Measurements from ENCODE around the gene USP17L29. TPM values are rescaled to one million over a fixed set of nuclear protein-coding genes. Genes with fewer than 3 reads are reported as not detected.

Gene USP17L29, protein sequence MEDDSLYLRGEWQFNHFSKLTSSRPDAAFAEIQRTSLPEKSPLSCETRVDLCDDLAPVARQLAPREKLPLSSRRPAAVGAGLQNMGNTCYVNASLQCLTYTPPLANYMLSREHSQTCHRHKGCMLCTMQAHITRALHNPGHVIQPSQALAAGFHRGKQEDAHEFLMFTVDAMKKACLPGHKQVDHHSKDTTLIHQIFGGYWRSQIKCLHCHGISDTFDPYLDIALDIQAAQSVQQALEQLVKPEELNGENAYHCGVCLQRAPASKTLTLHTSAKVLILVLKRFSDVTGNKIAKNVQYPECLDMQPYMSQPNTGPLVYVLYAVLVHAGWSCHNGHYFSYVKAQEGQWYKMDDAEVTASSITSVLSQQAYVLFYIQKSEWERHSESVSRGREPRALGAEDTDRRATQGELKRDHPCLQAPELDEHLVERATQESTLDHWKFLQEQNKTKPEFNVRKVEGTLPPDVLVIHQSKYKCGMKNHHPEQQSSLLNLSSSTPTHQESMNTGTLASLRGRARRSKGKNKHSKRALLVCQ
- total RNA-seq (2022; extraction: Qiagen RNA extraction; ENCODE audit: low read depth) = not detected in 5 replicates

DNA sequence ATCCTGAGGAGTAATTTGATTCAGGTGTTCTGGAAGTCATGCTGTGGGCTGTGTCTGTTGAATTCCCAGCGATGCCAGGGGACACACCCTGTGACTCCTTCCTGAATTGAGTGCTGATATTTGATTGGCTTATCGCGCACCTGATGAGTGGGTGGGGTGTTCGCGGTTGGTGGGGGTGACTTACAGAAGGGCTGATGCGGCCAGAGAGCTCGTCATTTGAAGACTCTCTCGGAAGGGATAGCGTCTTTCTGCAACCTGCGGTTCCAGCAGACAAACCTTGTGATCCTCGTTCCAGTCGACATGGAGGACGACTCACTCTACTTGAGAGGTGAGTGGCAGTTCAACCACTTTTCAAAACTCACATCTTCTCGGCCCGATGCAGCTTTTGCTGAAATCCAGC, at the start of gene USP17L29:
TSS of gene USP17L29 (plus strand) at position 301 of the 400 bp plus-strand sequence. CDS start at position 301, 0 bp downstream.

DNA sequence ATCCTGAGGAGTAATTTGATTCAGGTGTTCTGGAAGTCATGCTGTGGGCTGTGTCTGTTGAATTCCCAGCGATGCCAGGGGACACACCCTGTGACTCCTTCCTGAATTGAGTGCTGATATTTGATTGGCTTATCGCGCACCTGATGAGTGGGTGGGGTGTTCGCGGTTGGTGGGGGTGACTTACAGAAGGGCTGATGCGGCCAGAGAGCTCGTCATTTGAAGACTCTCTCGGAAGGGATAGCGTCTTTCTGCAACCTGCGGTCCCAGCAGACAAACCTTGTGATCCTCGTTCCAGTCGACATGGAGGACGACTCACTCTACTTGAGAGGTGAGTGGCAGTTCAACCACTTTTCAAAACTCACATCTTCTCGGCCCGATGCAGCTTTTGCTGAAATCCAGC, 28.6 kb upstream of the USP17L29 start, which contains the start of gene USP17L24:
TSS of gene USP17L24 (plus strand) at position 301 of the 400 bp plus-strand sequence. CDS start at position 301, 0 bp downstream.

DNA sequence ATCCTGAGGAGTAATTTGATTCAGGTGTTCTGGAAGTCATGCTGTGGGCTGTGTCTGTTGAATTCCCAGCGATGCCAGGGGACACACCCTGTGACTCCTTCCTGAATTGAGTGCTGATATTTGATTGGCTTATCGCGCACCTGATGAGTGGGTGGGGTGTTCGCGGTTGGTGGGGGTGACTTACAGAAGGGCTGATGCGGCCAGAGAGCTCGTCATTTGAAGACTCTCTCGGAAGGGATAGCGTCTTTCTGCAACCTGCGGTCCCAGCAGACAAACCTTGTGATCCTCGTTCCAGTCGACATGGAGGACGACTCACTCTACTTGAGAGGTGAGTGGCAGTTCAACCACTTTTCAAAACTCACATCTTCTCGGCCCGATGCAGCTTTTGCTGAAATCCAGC, 23.8 kb upstream of the USP17L29 start, which contains the start of gene USP17L25:
TSS of gene USP17L25 (plus strand) at position 301 of the 400 bp plus-strand sequence. CDS start at position 301, 0 bp downstream.

DNA sequence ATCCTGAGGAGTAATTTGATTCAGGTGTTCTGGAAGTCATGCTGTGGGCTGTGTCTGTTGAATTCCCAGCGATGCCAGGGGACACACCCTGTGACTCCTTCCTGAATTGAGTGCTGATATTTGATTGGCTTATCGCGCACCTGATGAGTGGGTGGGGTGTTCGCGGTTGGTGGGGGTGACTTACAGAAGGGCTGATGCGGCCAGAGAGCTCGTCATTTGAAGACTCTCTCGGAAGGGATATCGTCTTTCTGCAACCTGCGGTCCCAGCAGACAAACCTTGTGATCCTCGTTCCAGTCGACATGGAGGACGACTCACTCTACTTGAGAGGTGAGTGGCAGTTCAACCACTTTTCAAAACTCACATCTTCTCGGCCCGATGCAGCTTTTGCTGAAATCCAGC, 19.1 kb upstream of the USP17L29 start, which contains the start of gene USP17L26:
TSS of gene USP17L26 (plus strand) at position 301 of the 400 bp plus-strand sequence. CDS start at position 301, 0 bp downstream.

DNA sequence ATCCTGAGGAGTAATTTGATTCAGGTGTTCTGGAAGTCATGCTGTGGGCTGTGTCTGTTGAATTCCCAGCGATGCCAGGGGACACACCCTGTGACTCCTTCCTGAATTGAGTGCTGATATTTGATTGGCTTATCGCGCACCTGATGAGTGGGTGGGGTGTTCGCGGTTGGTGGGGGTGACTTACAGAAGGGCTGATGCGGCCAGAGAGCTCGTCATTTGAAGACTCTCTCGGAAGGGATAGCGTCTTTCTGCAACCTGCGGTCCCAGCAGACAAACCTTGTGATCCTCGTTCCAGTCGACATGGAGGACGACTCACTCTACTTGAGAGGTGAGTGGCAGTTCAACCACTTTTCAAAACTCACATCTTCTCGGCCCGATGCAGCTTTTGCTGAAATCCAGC, 14.3 kb upstream of the USP17L29 start, which contains the start of gene USP17L5:
TSS of gene USP17L5 (plus strand) at position 301 of the 400 bp plus-strand sequence. CDS start at position 301, 0 bp downstream.

DNA sequence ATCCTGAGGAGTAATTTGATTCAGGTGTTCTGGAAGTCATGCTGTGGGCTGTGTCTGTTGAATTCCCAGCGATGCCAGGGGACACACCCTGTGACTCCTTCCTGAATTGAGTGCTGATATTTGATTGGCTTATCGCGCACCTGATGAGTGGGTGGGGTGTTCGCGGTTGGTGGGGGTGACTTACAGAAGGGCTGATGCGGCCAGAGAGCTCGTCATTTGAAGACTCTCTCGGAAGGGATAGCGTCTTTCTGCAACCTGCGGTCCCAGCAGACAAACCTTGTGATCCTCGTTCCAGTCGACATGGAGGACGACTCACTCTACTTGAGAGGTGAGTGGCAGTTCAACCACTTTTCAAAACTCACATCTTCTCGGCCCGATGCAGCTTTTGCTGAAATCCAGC, 9.6 kb upstream of the USP17L29 start, which contains the start of gene USP17L27:
TSS of gene USP17L27 (plus strand) at position 301 of the 400 bp plus-strand sequence. CDS start at position 301, 0 bp downstream.

DNA sequence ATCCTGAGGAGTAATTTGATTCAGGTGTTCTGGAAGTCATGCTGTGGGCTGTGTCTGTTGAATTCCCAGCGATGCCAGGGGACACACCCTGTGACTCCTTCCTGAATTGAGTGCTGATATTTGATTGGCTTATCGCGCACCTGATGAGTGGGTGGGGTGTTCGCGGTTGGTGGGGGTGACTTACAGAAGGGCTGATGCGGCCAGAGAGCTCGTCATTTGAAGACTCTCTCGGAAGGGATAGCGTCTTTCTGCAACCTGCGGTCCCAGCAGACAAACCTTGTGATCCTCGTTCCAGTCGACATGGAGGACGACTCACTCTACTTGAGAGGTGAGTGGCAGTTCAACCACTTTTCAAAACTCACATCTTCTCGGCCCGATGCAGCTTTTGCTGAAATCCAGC, 4.8 kb upstream of the USP17L29 start, which contains the start of gene USP17L28:
TSS of gene USP17L28 (plus strand) at position 301 of the 400 bp plus-strand sequence. CDS start at position 301, 0 bp downstream.

DNA sequence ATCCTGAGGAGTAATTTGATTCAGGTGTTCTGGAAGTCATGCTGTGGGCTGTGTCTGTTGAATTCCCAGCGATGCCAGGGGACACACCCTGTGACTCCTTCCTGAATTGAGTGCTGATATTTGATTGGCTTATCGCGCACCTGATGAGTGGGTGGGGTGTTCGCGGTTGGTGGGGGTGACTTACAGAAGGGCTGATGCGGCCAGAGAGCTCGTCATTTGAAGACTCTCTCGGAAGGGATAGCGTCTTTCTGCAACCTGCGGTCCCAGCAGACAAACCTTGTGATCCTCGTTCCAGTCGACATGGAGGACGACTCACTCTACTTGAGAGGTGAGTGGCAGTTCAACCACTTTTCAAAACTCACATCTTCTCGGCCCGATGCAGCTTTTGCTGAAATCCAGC, 9.4 kb downstream of the USP17L29 start, which contains the start of gene USP17L30:
TSS of gene USP17L30 (plus strand) at position 301 of the 400 bp plus-strand sequence. CDS start at position 301, 0 bp downstream.

Other genes with a start within 250 kb of the USP17L29 start
- not detected in 5 replicates for gene FAM90A26, start 183.2 kb upstream of the USP17L29 start, total RNA-seq (2022; extraction: Qiagen RNA extraction; ENCODE audit: low read depth)
- gene USP17L10, start 143.0 kb upstream of the USP17L29 start, total RNA-seq (2022; extraction: Qiagen RNA extraction; ENCODE audit: low read depth) = not detected in 5 replicates
- gene USP17L11, start 138.2 kb upstream of the USP17L29 start, total RNA-seq (2022; extraction: Qiagen RNA extraction; ENCODE audit: low read depth) = not detected in 5 replicates
- gene USP17L12, start 133.5 kb upstream of the USP17L29 start, total RNA-seq (2022; extraction: Qiagen RNA extraction; ENCODE audit: low read depth) = not detected in 5 replicates
- not detected in 5 replicates for gene USP17L13, start 128.7 kb upstream of the USP17L29 start, total RNA-seq (2022; extraction: Qiagen RNA extraction; ENCODE audit: low read depth)
- not detected in 5 replicates for gene USP17L15, start 119.3 kb upstream of the USP17L29 start, total RNA-seq (2022; extraction: Qiagen RNA extraction; ENCODE audit: low read depth)
- gene USP17L17, start 109.8 kb upstream of the USP17L29 start, total RNA-seq (2022; extraction: Qiagen RNA extraction; ENCODE audit: low read depth) = not detected in 5 replicates
- gene USP17L18, start 105.0 kb upstream of the USP17L29 start, total RNA-seq (2022; extraction: Qiagen RNA extraction; ENCODE audit: low read depth) = not detected in 5 replicates
- not detected in 5 replicates for gene USP17L19, start 100.3 kb upstream of the USP17L29 start, total RNA-seq (2022; extraction: Qiagen RNA extraction; ENCODE audit: low read depth)
- not detected in 5 replicates for gene USP17L20, start 95.5 kb upstream of the USP17L29 start, total RNA-seq (2022; extraction: Qiagen RNA extraction; ENCODE audit: low read depth)
- gene USP17L21, start 90.8 kb upstream of the USP17L29 start, total RNA-seq (2022; extraction: Qiagen RNA extraction; ENCODE audit: low read depth) = not detected in 5 replicates
- not detected in 5 replicates for gene USP17L22, start 86.0 kb upstream of the USP17L29 start, total RNA-seq (2022; extraction: Qiagen RNA extraction; ENCODE audit: low read depth)
- gene USP17L24, start 28.5 kb upstream of the USP17L29 start, total RNA-seq (2022; extraction: Qiagen RNA extraction; ENCODE audit: low read depth) = not detected in 5 replicates
- gene USP17L25, start 23.7 kb upstream of the USP17L29 start, total RNA-seq (2022; extraction: Qiagen RNA extraction; ENCODE audit: low read depth) = not detected in 5 replicates
- gene USP17L26, start 19.0 kb upstream of the USP17L29 start, total RNA-seq (2022; extraction: Qiagen RNA extraction; ENCODE audit: low read depth) = not detected in 5 replicates
- gene USP17L5, start 14.2 kb upstream of the USP17L29 start, total RNA-seq (2022; extraction: Qiagen RNA extraction; ENCODE audit: low read depth) = not detected in 5 replicates
- gene USP17L27, start 9.5 kb upstream of the USP17L29 start, total RNA-seq (2022; extraction: Qiagen RNA extraction; ENCODE audit: low read depth) = not detected in 5 replicates
- gene USP17L28, start 4.7 kb upstream of the USP17L29 start, total RNA-seq (2022; extraction: Qiagen RNA extraction; ENCODE audit: low read depth) = not detected in 5 replicates
- not detected in 5 replicates for gene USP17L30, start 9.5 kb downstream of the USP17L29 start, total RNA-seq (2022; extraction: Qiagen RNA extraction; ENCODE audit: low read depth)
- gene DEFB131A, start 90.8 kb downstream of the USP17L29 start, total RNA-seq (2022; extraction: Qiagen RNA extraction; ENCODE audit: low read depth) = not detected in 5 replicates